Hepatocyte (in vitro differentiated cells): ENCODE results near the gene SLC6A3. TPM values are rescaled to one million over a fixed set of nuclear protein-coding genes. Genes with fewer than 3 reads are reported as not detected.

Experiments
- DNase-seq: peaks from one replicate; pipeline ENCODE4 v3.0.0-alpha.2; 2016; ENCODE audit warnings: low spot score
- H2AFZ ChIP-seq: fragments of 200-600 bp; sonication (generic); 2 replicates; pipeline ENCODE4 v1.6.0; 2016; ENCODE audit warnings: antibody characterized with exemption, mild to moderate bottlenecking
- H3K27ac ChIP-seq: fragments of 200-600 bp; sonication (generic); 2 replicates; pipeline ENCODE4 v1.5.1; 2016; ENCODE audit warnings: mild to moderate bottlenecking
- H3K27me3 ChIP-seq: fragments of 200-600 bp; sonication (generic); 2 replicates; pipeline ENCODE4 v1.6.1; 2016
- H3K36me3 ChIP-seq: fragments of 200-600 bp; sonication (generic); replicated peaks from 2 replicates; pipeline ENCODE4 v1.5.1; 2016; ENCODE audit warnings: low read depth; ENCODE audit not compliant: insufficient read depth
- H3K4me1 ChIP-seq: fragments of 200-600 bp; sonication (generic); 2 replicates; pipeline ENCODE4 v1.5.1; 2016; ENCODE audit warnings: mild to moderate bottlenecking, moderate library complexity; ENCODE audit not compliant: insufficient read depth
- H3K4me2 ChIP-seq: fragments of 200-600 bp; sonication (generic); 2 replicates; pipeline ENCODE4 v1.6.0; 2016
- H3K4me3 ChIP-seq: fragments of 200-600 bp; sonication (generic); 2 replicates; pipeline ENCODE4 v1.5.1; 2016; ENCODE audit warnings: mild to moderate bottlenecking
- H3K79me2 ChIP-seq: fragments of 200-600 bp; sonication (generic); 2 replicates; pipeline ENCODE4 v1.6.0; 2017; ENCODE audit warnings: mild to moderate bottlenecking
- H3K9me2 ChIP-seq: fragments of 200-600 bp; sonication (generic); replicated peaks from 2 replicates; pipeline ENCODE4 v1.6.0; 2017; ENCODE audit warnings: mild to moderate bottlenecking; ENCODE audit not compliant: insufficient read depth
- H3K9me3 ChIP-seq: fragments of 200-600 bp; sonication (generic); 2 replicates; pipeline ENCODE4 v1.5.1; 2016; ENCODE audit warnings: low read depth, mild to moderate bottlenecking
- H4K20me1 ChIP-seq: fragments of 200-600 bp; sonication (generic); 2 replicates; pipeline ENCODE4 v1.6.0; 2016; ENCODE audit warnings: mild to moderate bottlenecking; ENCODE audit not compliant: insufficient read depth, poor library complexity, severe bottlenecking
- CTCF ChIP-seq: fragments of 200-600 bp; sonication (generic); IDR thresholded peaks from 2 replicates; pipeline ENCODE4 v1.5.1; 2016; ENCODE audit warnings: antibody characterized with exemption, mild to moderate bottlenecking; ENCODE audit not compliant: poor library complexity
- EZH2 ChIP-seq: fragments of 200-600 bp; sonication (generic); IDR thresholded peaks from 2 replicates; pipeline ENCODE4 v1.6.1; 2016; ENCODE audit warnings: antibody characterized with exemption, mild to moderate bottlenecking, borderline replicate concordance
- EZH2phosphoT487 ChIP-seq: fragments of 200-600 bp; sonication (generic); IDR thresholded peaks from one replicate; pipeline ENCODE4 v1.6.1; 2018; ENCODE audit warnings: antibody characterized with exemption, mild to moderate bottlenecking, low read depth, moderate library complexity; ENCODE audit not compliant: unreplicated experiment, severe bottlenecking
- WGBS: methylation state at CpG from one replicate; pipeline ENCODE4 v1.1.6; 2016; ENCODE audit warnings: low lambda C conversion rate; ENCODE audit errors: missing lambda C conversion rate; 5-methylcytosine and 5-hydroxymethylcytosine counted together
- polyA plus RNA-seq: library from polyadenylated mRNA; unstranded; fragments of >200 nt; fragmentation: Nextera tagmentation; extraction: Ambion mirVana; gene quantifications from 2 replicates; pipeline ENCODE4 v1.2.1, GENCODE V29; 2016
- total RNA-seq: library from RNA; depleted of rRNA; stranded (reverse); fragments of >200 nt; gene quantifications from 2 replicates; pipeline ENCODE4 v1.2.3, GENCODE V29; 2014

SLC6A3 gene
- total and polyA plus RNA-seq, 2 experiments from 2014 or later = not detected

- WGBS = 91% methylated on average over 2 of the region's 2 CpGs
These were observed 8.4 kb upstream of the SLC6A3 start for GRCh38 chr5:1453613-1454012.

DNA sequence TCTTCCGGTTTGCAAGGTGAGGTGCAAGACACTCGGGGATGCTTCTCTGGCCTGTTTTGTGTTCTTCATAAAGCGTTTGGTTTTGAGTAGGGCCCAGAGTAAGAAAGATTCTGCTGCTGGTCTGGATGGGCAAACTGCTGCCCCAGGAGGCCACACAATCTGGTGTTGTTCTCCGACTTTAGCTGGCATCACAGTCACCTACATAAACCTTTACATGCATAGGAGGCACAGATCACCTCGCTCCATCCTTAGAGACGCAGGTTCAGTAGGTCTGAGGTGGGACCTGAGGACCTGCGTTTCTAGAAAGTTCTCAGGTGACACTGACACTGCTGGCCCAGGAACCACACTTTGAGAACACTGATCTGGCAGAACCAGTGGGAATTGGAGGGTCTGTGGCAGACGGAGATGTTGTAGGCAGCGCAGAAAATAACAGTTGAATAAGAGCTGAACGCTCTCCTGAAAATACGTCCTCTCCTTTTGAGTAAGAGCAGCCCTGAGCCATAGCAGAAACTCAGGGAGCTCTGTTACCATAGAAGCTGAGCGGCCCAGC, 3.9 kb upstream of the SLC6A3 start:
- Histone ChIP-seq H3K27ac (no peak overlapping the region), H3K27me3 (peaks cover 47% of the 10 kb centered on the region), H3K79me2 (no peaks in the 10 kb centered on the region), H3K4me3 (no peak overlapping the region), H2AFZ (no peak overlapping the region), H3K4me1 (peaks cover 8% of the 10 kb centered on the region), H3K9me2 (no peaks in the 10 kb centered on the region), H3K36me3 (no peaks in the 10 kb centered on the region), H4K20me1 (no peaks in the 10 kb centered on the region), H3K9me3 (peaks cover 7% of the 10 kb centered on the region), H3K4me2 (no peak overlapping the region)
- no peak for DNase-seq
- WGBS = 94% methylated on average over 12 of the region's 12 CpGs
- TF ChIP-seq EZH2 (no peak), CTCF (no peak), EZH2phosphoT487 (no peak)

More at GRCh38 chr5:1453613-1454012, 8.4 kb upstream of the SLC6A3 start:
- no peaks in the 10 kb centered on the region for H3K9me2 ChIP-seq
- peaks cover 18% of the 10 kb centered on the region for H3K9me3 ChIP-seq
- H3K27ac ChIP-seq = no peak overlapping the region
- DNase-seq = no peak
- no peak overlapping the region for H3K4me2 ChIP-seq
- H4K20me1 ChIP-seq = no peaks in the 10 kb centered on the region
- peaks cover 4% of the 10 kb centered on the region for H3K27me3 ChIP-seq
- H3K4me3 ChIP-seq = no peak overlapping the region
- no peaks in the 10 kb centered on the region for H3K36me3 ChIP-seq
- H3K79me2 ChIP-seq = no peaks in the 10 kb centered on the region
- no peaks in the 10 kb centered on the region for H3K4me1 ChIP-seq
- no peak for TF ChIP-seq EZH2phosphoT487
- TF ChIP-seq CTCF = no peak
- TF ChIP-seq EZH2 = no peak
- no peak overlapping the region for H2AFZ ChIP-seq

- no peaks in the 10 kb centered on the region for H4K20me1 ChIP-seq
- H3K27ac ChIP-seq = no peak overlapping the region
- H3K4me2 ChIP-seq = no peak overlapping the region
- TF ChIP-seq CTCF = no peak
- no peak for TF ChIP-seq EZH2phosphoT487
- TF ChIP-seq EZH2 = no peak
- H2AFZ ChIP-seq = no peak overlapping the region
- no peak for DNase-seq
- peaks cover 8% of the 10 kb centered on the region for H3K4me1 ChIP-seq
- no peaks in the 10 kb centered on the region for H3K9me2 ChIP-seq
- 81% methylated on average over 5 of the region's 5 CpGs for WGBS
- H3K36me3 ChIP-seq = no peaks in the 10 kb centered on the region
- H3K4me3 ChIP-seq = no peak overlapping the region
- peaks cover 2% of the 10 kb centered on the region for H3K9me3 ChIP-seq
- H3K79me2 ChIP-seq = no peaks in the 10 kb centered on the region
- H3K27me3 ChIP-seq = peaks cover 53% of the 10 kb centered on the region
These were observed 3.3 kb upstream of the SLC6A3 start for GRCh38 chr5:1448511-1449011.
